HepG2 (cell line): ENCODE measurements around the gene C1RL. TPM values are rescaled to one million over a fixed set of nuclear protein-coding genes. Genes with fewer than 3 reads are reported as not detected.

Experiments used
- ELF1 ChIP-seq: sonication (generic); formaldehyde crosslinking; IDR thresholded peaks from 2 replicates; pipeline ENCODE4 v1.4.0; 2020; ENCODE audit warnings: missing genetic modification reagents
- HNRNPH1 ChIP-seq: fragments of 200-400 bp; formaldehyde crosslinking; optimal IDR thresholded peaks from 2 replicates; pipeline ENCODE3; 2017; ENCODE audit warnings: mild to moderate bottlenecking, low read depth, low read length
- REL ChIP-seq: sonication (generic); formaldehyde crosslinking; conservative IDR thresholded peaks from 2 replicates; pipeline ENCODE4 v1.8.0; 2022; ENCODE audit warnings: mild to moderate bottlenecking, missing genetic modification reagents, moderate library complexity
- REXO4 ChIP-seq: sonication (generic); formaldehyde crosslinking; IDR thresholded peaks from 2 replicates; pipeline ENCODE4 v1.8.0; 2022; ENCODE audit warnings: missing genetic modification reagents, mild to moderate bottlenecking, borderline replicate concordance
- RXRB ChIP-seq: IDR thresholded peaks from 2 replicates; pipeline ENCODE4 v1.6.1; 2016; ENCODE audit warnings: borderline replicate concordance, missing genetic modification reagents, missing compliant biosample characterization
- SNAI1 ChIP-seq: sonication (generic); formaldehyde crosslinking; IDR thresholded peaks from 2 replicates; pipeline ENCODE4 v1.5.0; 2020; ENCODE audit warnings: mild to moderate bottlenecking, missing genetic modification reagents, borderline replicate concordance
- TARDBP ChIP-seq: sonication (generic); formaldehyde crosslinking; IDR thresholded peaks from 2 replicates; pipeline ENCODE4 v1.8.0; 2022; ENCODE audit warnings: mild to moderate bottlenecking, missing genetic modification reagents
- ZFX ChIP-seq: sonication (generic); formaldehyde crosslinking; IDR thresholded peaks from 2 replicates; pipeline ENCODE4 v1.4.0; 2020; ENCODE audit warnings: mild to moderate bottlenecking, low read depth, missing genetic modification reagents, moderate library complexity
- ZNF143 ChIP-seq: sonication (generic); formaldehyde crosslinking; IDR thresholded peaks from 2 replicates; pipeline ENCODE4 v1.4.0; 2020; ENCODE audit warnings: missing genetic modification reagents
- ZNF160 ChIP-seq: sonication (generic); formaldehyde crosslinking; IDR thresholded peaks from 2 replicates; pipeline ENCODE4 v1.8.0; 2022; ENCODE audit warnings: mild to moderate bottlenecking, inconsistent platforms, missing genetic modification reagents
- ZNF564 ChIP-seq: sonication (generic); formaldehyde crosslinking; IDR thresholded peaks from 2 replicates; pipeline ENCODE4 v1.8.1; 2023; ENCODE audit warnings: mild to moderate bottlenecking, missing genetic modification reagents
- ZNF724P ChIP-seq: sonication (generic); formaldehyde crosslinking; IDR thresholded peaks from 2 replicates; pipeline ENCODE4 v1.8.0; 2022; ENCODE audit warnings: missing genetic modification reagents, borderline replicate concordance
- polyA plus RNA-seq, 8 experiments: library from polyadenylated mRNA; depleted of rRNA in 3 of 8; stranded (reverse) in 7 of 8; unstranded in 1 of 8; fragments of >200 nt; fragmentation: Illumina TruSeq in 4 of 8; extraction: Trizol in 4 of 8; gene quantifications; 2 replicates each; pipeline versions ENCODE4 v1.2.1 to v1.2.3, GENCODE V29; 2011 to 2016; ENCODE audit warnings: low read depth in 4 of 8, missing spikeins in 1 of 8, mixed read lengths in 1 of 8; ENCODE audit not compliant: insufficient read depth in 1 of 8
- total RNA-seq, 5 experiments: library from RNA; depleted of rRNA; stranded (reverse); fragments of >200 nt; fragmentation: Illumina TruSeq; extraction: Trizol; gene quantifications; 2 replicates each; pipeline ENCODE4 v1.2.3, GENCODE V29; 2016; ENCODE audit warnings: low read depth in 1 of 5
- TF ChIP-seq, protein P1 (sequence below): sonication (generic); formaldehyde crosslinking; IDR thresholded peaks from 2 replicates; pipeline ENCODE4 v1.8.0; 2022; ENCODE audit warnings: missing genetic modification reagents, mild to moderate bottlenecking, inconsistent platforms, borderline replicate concordance
- TF ChIP-seq, protein P2 (sequence below): fragments of 450-650 bp; IDR thresholded peaks from 2 replicates; pipeline ENCODE4 v1.6.1; 2016
- TF ChIP-seq, protein P3 (sequence below): sonication (generic); formaldehyde crosslinking; IDR thresholded peaks from 2 replicates; pipeline ENCODE4 v1.5.1; 2020; ENCODE audit warnings: missing genetic modification reagents, mild to moderate bottlenecking, borderline replicate concordance
- TF ChIP-seq, protein P4 (sequence below): sonication (generic); formaldehyde crosslinking; IDR thresholded peaks from 2 replicates; pipeline ENCODE4 v1.4.0; 2020; ENCODE audit warnings: mild to moderate bottlenecking, missing genetic modification reagents
- TF ChIP-seq, protein P5 (sequence below): sonication (generic); formaldehyde crosslinking; IDR thresholded peaks from 2 replicates; pipeline ENCODE4 v1.4.0; 2020; ENCODE audit warnings: missing genetic modification reagents
- TF ChIP-seq, protein P6 (sequence below): sonication (generic); formaldehyde crosslinking; IDR thresholded peaks from 2 replicates; pipeline ENCODE4 v1.9.0; 2021; ENCODE audit warnings: missing genetic modification reagents, borderline replicate concordance
- TF ChIP-seq, protein P7 (sequence below): sonication (generic); formaldehyde crosslinking; conservative IDR thresholded peaks from 2 replicates; pipeline ENCODE4 v1.8.0; 2022; ENCODE audit warnings: low read depth, missing genetic modification reagents

Gene C1RL
- total and polyA plus RNA-seq, 2 of the 13 experiments (the other 11 are each of a cell fraction or from before 2014, with no cell fraction given) = 28.9 to 53.1 TPM

DNA sequence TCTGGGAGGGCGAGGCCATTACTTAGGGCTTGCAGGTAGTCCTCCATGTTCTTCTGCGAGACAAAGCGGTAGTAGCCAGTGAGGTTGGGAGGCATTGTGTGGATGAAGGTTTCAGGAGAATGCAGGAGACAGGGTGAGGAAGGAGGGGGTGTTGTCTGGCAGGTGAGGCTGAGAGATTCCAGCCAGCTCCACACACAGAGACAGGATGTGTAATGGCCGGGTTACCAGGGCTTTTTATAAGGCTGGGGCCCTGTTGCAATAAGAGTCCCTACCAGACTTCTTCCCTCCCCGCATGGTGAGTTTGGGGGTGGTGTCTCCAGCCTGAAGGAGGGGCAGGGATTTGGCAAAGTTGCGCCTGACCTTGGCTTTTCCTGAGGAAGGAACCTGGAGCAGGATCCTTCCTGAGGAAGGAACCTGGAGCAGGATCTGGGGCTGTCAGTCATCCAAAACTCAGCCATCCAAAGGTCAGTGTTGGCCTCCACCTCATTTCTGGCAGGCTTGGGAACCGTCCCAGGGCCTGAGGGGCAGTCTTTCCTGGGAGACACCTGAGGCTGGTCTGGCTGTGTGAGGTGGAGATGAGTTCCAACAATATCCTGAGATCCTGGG is 19.8 kb upstream of the C1RL start, which contains the start of gene RBP5 (continued):
- TF ChIP-seq, protein P1, sequence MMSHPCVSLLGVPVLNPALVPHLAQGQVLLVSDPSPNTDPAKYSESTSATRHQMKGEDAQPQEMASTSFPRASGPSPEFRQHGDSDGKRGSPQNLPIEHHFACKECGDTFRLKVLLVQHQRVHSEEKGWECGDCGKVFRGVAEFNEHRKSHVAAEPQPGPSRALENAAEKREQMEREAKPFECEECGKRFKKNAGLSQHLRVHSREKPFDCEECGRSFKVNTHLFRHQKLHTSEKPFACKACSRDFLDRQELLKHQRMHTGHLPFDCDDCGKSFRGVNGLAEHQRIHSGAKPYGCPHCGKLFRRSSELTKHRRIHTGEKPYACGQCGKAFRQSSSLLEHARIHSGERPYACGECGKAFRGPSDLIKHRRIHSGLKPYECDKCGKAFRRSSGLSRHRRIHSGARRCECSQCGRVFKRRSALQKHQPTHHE (CRISPR knock-in tag) = no peak
- TF ChIP-seq, protein P2, sequence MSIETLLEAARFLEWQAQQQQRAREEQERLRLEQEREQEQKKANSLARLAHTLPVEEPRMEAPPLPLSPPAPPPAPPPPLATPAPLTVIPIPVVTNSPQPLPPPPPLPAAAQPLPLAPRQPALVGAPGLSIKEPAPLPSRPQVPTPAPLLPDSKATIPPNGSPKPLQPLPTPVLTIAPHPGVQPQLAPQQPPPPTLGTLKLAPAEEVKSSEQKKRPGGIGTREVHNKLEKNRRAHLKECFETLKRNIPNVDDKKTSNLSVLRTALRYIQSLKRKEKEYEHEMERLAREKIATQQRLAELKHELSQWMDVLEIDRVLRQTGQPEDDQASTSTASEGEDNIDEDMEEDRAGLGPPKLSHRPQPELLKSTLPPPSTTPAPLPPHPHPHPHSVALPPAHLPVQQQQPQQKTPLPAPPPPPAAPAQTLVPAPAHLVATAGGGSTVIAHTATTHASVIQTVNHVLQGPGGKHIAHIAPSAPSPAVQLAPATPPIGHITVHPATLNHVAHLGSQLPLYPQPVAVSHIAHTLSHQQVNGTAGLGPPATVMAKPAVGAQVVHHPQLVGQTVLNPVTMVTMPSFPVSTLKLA = no peak
- peak; percentile 1; the same call in 1 of the 2 replicates for TF ChIP-seq ZFX (CRISPR knock-in tag)
- TF ChIP-seq, protein P3, sequence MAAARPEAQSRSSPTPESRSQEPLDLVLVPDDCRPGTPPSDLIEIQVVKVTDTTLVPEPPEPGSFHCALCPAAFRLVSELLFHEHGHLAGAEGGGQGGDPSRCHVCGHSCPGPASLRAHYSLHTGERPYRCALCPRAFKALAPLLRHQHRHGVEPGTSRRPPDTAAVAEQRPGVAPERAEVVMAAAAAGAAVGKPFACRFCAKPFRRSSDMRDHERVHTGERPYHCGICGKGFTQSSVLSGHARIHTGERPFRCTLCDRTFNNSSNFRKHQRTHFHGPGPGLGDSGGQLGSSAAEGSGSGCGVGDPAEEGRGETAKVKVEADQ (CRISPR knock-in tag) = no peak
- 0 out of 2 replicates have a peak, but pooled peaks have one; percentile 9 for TF ChIP-seq ELF1 (CRISPR knock-in tag)
- no peak; the same call in 1 of the 2 replicates for TF ChIP-seq TARDBP (CRISPR knock-in tag)
- TF ChIP-seq, protein P4, sequence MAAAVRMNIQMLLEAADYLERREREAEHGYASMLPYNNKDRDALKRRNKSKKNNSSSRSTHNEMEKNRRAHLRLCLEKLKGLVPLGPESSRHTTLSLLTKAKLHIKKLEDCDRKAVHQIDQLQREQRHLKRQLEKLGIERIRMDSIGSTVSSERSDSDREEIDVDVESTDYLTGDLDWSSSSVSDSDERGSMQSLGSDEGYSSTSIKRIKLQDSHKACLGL (CRISPR knock-in tag) = peak; percentile 22; the same call in 1 of the 2 replicates
- TF ChIP-seq, protein P5, sequence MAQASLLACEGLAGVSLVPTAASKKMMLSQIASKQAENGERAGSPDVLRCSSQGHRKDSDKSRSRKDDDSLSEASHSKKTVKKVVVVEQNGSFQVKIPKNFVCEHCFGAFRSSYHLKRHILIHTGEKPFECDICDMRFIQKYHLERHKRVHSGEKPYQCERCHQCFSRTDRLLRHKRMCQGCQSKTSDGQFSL (CRISPR knock-in tag) = 0 out of 2 replicates have a peak, but pooled peaks have one; percentile 20
- no peak for TF ChIP-seq RXRB (CRISPR knock-in tag)
- TF ChIP-seq ZNF724P = 0 out of 2 replicates have a peak, but pooled peaks have one; percentile 12
- no peak for TF ChIP-seq ZNF143 (CRISPR knock-in tag)
- TF ChIP-seq, protein P6, sequence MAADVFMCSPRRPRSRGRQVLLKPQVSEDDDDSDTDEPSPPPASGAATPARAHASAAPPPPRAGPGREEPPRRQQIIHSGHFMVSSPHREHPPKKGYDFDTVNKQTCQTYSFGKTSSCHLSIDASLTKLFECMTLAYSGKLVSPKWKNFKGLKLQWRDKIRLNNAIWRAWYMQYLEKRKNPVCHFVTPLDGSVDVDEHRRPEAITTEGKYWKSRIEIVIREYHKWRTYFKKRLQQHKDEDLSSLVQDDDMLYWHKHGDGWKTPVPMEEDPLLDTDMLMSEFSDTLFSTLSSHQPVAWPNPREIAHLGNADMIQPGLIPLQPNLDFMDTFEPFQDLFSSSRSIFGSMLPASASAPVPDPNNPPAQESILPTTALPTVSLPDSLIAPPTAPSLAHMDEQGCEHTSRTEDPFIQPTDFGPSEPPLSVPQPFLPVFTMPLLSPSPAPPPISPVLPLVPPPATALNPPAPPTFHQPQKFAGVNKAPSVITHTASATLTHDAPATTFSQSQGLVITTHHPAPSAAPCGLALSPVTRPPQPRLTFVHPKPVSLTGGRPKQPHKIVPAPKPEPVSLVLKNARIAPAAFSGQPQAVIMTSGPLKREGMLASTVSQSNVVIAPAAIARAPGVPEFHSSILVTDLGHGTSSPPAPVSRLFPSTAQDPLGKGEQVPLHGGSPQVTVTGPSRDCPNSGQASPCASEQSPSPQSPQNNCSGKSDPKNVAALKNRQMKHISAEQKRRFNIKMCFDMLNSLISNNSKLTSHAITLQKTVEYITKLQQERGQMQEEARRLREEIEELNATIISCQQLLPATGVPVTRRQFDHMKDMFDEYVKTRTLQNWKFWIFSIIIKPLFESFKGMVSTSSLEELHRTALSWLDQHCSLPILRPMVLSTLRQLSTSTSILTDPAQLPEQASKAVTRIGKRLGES (CRISPR knock-in tag) = no peak
- peak; percentile 29; the same call in 1 of the 2 replicates for TF ChIP-seq ZNF564 (CRISPR knock-in tag)
- no peak for TF ChIP-seq HNRNPH1
- no peak for TF ChIP-seq ZNF160 (CRISPR knock-in tag)
- TF ChIP-seq REL = no peak
- TF ChIP-seq SNAI1 (CRISPR knock-in tag) = no peak
- TF ChIP-seq REXO4 (CRISPR knock-in tag) = no peak
- TF ChIP-seq, protein P7, sequence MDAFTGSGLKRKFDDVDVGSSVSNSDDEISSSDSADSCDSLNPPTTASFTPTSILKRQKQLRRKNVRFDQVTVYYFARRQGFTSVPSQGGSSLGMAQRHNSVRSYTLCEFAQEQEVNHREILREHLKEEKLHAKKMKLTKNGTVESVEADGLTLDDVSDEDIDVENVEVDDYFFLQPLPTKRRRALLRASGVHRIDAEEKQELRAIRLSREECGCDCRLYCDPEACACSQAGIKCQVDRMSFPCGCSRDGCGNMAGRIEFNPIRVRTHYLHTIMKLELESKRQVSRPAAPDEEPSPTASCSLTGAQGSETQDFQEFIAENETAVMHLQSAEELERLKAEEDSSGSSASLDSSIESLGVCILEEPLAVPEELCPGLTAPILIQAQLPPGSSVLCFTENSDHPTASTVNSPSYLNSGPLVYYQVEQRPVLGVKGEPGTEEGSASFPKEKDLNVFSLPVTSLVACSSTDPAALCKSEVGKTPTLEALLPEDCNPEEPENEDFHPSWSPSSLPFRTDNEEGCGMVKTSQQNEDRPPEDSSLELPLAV (CRISPR knock-in tag) = no peak
